ENCODE measurements around the gene ACTL7A. TPM values are rescaled to one million over a fixed set of nuclear protein-coding genes. Genes with fewer than 3 reads are reported as not detected.

Gene ACTL7A
- total RNA-seq, 1 donor: not detected

DNA sequence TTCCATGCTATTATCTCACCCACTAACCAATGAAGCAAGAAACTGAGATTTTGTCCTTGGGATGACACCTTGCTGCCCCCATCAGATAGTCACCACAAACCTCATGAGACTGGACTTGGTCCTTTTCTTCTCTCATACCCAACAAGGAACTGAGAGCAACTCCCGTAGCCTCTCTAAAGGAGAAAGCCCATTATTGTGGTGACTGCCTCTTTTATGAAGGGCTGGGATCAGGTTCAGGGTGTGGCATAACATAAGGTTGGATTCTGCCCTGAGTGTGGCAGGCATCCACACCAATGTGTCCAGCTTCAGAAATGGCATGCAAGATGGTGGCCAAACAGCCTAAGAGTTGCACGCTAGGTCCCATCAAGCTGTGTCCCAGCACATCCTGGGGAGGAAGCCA lies 1.3 kb upstream of the ACTL7A start:
- Histone ChIP-seq H3K4me3 (ENCODE audit: insufficient read depth, low read length) (no peak overlapping the region), H3K4me1 (ENCODE audit: insufficient read depth, low read length) (peaks cover 6% of the 10 kb centered on the region), H3K9me3 (ENCODE audit: low read depth, low read length) (no peaks in the 10 kb centered on the region), H2AFZ (ENCODE audit: low read length) (no peak overlapping the region), H3K36me3 (ENCODE audit: insufficient read depth, low read length) (no peaks in the 10 kb centered on the region), H3K79me2 (ENCODE audit: insufficient read depth, low read length) (no peaks in the 10 kb centered on the region), H3K27ac (ENCODE audit: low read depth, low read length) (no peak overlapping the region), H3K27me3 (ENCODE audit: insufficient read depth, low read length) (no peaks in the 10 kb centered on the region), H3K4me2 (ENCODE audit: insufficient read depth, low read length) (no peak overlapping the region), H4K20me1 (ENCODE audit: insufficient read depth, low read length) (no peaks in the 10 kb centered on the region)
- TF ChIP-seq, protein P1, sequence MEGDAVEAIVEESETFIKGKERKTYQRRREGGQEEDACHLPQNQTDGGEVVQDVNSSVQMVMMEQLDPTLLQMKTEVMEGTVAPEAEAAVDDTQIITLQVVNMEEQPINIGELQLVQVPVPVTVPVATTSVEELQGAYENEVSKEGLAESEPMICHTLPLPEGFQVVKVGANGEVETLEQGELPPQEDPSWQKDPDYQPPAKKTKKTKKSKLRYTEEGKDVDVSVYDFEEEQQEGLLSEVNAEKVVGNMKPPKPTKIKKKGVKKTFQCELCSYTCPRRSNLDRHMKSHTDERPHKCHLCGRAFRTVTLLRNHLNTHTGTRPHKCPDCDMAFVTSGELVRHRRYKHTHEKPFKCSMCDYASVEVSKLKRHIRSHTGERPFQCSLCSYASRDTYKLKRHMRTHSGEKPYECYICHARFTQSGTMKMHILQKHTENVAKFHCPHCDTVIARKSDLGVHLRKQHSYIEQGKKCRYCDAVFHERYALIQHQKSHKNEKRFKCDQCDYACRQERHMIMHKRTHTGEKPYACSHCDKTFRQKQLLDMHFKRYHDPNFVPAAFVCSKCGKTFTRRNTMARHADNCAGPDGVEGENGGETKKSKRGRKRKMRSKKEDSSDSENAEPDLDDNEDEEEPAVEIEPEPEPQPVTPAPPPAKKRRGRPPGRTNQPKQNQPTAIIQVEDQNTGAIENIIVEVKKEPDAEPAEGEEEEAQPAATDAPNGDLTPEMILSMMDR (IDR thresholded peaks at IDR 0.05; ENCODE audit: extremely low read depth, low read depth, low read length): no peak
- peak; percentile 79 for DNase-seq (ENCODE audit: insufficient read length, low spot score, missing footprints)

DNA sequence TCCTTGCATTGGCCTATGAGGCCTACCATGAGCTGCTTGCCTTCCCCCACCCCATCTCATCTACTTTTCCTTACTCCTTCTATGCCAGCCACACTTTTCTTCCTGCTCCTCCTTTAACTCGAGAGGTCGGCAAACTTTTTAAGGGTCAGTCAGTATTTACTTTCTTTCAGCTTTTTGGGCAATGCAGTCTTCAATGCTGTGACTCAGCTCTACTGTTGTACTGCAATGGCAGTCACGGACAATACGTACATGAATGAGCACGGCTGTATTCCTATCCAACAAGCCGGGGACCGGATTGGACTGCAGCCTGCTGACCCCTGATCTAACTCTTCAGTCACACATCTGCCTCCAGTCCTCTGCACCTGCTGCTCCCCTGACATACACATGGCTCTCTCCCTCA lies 602 bp upstream of the ACTL7A start:
- no peaks in the 10 kb centered on the region for H3K9me3 ChIP-seq (ENCODE audit: low read depth, low read length)
- TF ChIP-seq, protein P1 (IDR thresholded peaks at IDR 0.05; ENCODE audit: extremely low read depth, low read depth, low read length): no peak
- no peaks in the 10 kb centered on the region for H3K79me2 ChIP-seq (ENCODE audit: insufficient read depth, low read length)
- H2AFZ ChIP-seq (ENCODE audit: low read length): no peak overlapping the region
- H3K4me1 ChIP-seq (ENCODE audit: insufficient read depth, low read length): peaks cover 6% of the 10 kb centered on the region
- no peaks in the 10 kb centered on the region for H3K27me3 ChIP-seq (ENCODE audit: insufficient read depth, low read length)
- no peaks in the 10 kb centered on the region for H4K20me1 ChIP-seq (ENCODE audit: insufficient read depth, low read length)
- no peak for DNase-seq (ENCODE audit: insufficient read length, low spot score, missing footprints)
- H3K36me3 ChIP-seq (ENCODE audit: insufficient read depth, low read length): no peaks in the 10 kb centered on the region
- H3K4me3 ChIP-seq (ENCODE audit: insufficient read depth, low read length): no peak overlapping the region
- no peak overlapping the region for H3K4me2 ChIP-seq (ENCODE audit: insufficient read depth, low read length)
- no peak overlapping the region for H3K27ac ChIP-seq (ENCODE audit: low read depth, low read length)

DNA sequence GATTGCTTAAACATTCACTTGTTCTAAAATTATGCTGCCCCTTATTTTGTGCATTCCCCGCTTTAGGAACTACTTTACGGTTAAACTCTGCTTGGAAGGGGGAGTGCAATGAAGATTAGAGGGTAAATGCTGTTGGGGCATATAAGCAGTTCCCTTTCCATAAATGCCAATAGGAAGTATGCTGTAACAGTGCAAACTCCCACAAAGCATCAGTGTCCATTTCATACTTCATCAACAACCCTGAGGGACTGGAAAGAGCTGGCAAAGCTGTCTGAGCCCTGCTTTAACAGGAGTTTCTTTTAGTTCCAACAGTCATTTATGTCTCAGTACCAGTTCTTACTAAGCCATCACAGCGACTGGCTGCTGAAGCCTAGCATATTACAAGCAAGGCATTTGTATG lies 1.8 kb downstream of the ACTL7A start:
- H3K79me2 ChIP-seq (ENCODE audit: insufficient read depth, low read length): no peaks in the 10 kb centered on the region
- TF ChIP-seq, protein P1 (IDR thresholded peaks at IDR 0.05; ENCODE audit: extremely low read depth, low read depth, low read length): no peak
- no peaks in the 10 kb centered on the region for H3K27me3 ChIP-seq (ENCODE audit: insufficient read depth, low read length)

DNA sequence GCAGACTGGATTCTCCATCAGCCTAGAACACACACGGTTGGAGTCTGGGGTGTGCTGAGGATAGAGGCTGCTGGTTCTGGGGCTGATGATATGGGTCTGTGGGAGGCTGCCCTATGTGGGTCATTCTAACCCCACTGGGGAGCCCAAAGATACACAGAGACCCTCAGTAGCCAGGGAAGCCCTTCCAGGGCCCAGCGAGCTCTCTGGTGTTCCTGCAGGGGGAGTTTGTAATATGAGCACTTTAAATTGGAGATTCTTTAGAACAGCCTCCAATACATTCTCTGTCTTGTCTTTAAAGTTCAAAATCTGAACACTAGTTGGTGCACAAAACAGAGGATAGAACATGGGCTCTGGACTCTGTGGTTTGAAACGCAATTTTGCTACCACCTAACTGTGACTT lies 2.4 kb downstream of the ACTL7A start:
- peaks cover 11% of the 10 kb centered on the region for H3K4me1 ChIP-seq (ENCODE audit: insufficient read depth, low read length)
- H4K20me1 ChIP-seq (ENCODE audit: insufficient read depth, low read length): no peaks in the 10 kb centered on the region
- no peaks in the 10 kb centered on the region for H3K27me3 ChIP-seq (ENCODE audit: insufficient read depth, low read length)
- no peak overlapping the region for H3K4me3 ChIP-seq (ENCODE audit: insufficient read depth, low read length)
- peaks cover 3% of the 10 kb centered on the region for H3K36me3 ChIP-seq (ENCODE audit: insufficient read depth, low read length)
- H3K4me2 ChIP-seq (ENCODE audit: insufficient read depth, low read length): no peak overlapping the region
- no peak for DNase-seq (ENCODE audit: insufficient read length, low spot score, missing footprints)
- no peaks in the 10 kb centered on the region for H3K79me2 ChIP-seq (ENCODE audit: insufficient read depth, low read length)
- H3K27ac ChIP-seq (ENCODE audit: low read depth, low read length): no peak overlapping the region
- no peaks in the 10 kb centered on the region for H3K9me3 ChIP-seq (ENCODE audit: low read depth, low read length)
- TF ChIP-seq, protein P1 (IDR thresholded peaks at IDR 0.05; ENCODE audit: extremely low read depth, low read depth, low read length): no peak
- no peak overlapping the region for H2AFZ ChIP-seq (ENCODE audit: low read length)

More for the DNA sequence above, 1.8 kb downstream of the ACTL7A start:
- Histone ChIP-seq H2AFZ (ENCODE audit: low read length) (no peak overlapping the region), H3K4me3 (ENCODE audit: insufficient read depth, low read length) (no peak overlapping the region), H4K20me1 (ENCODE audit: insufficient read depth, low read length) (no peaks in the 10 kb centered on the region), H3K27ac (ENCODE audit: low read depth, low read length) (no peak overlapping the region), H3K4me1 (ENCODE audit: insufficient read depth, low read length) (peaks cover 6% of the 10 kb centered on the region), H3K4me2 (ENCODE audit: insufficient read depth, low read length) (no peak overlapping the region), H3K9me3 (ENCODE audit: low read depth, low read length) (no peaks in the 10 kb centered on the region), H3K36me3 (ENCODE audit: insufficient read depth, low read length) (peaks cover 3% of the 10 kb centered on the region)
- no peak for DNase-seq (ENCODE audit: insufficient read length, low spot score, missing footprints)
